ENCODE measurements around the gene GSTO2. TPM values are rescaled to one million over a fixed set of nuclear protein-coding genes. Genes with fewer than 3 reads are reported as not detected.

The GSTO2 gene
- total RNA-seq, 1 donor from 2014 or later, result 1.2 TPM

DNA sequence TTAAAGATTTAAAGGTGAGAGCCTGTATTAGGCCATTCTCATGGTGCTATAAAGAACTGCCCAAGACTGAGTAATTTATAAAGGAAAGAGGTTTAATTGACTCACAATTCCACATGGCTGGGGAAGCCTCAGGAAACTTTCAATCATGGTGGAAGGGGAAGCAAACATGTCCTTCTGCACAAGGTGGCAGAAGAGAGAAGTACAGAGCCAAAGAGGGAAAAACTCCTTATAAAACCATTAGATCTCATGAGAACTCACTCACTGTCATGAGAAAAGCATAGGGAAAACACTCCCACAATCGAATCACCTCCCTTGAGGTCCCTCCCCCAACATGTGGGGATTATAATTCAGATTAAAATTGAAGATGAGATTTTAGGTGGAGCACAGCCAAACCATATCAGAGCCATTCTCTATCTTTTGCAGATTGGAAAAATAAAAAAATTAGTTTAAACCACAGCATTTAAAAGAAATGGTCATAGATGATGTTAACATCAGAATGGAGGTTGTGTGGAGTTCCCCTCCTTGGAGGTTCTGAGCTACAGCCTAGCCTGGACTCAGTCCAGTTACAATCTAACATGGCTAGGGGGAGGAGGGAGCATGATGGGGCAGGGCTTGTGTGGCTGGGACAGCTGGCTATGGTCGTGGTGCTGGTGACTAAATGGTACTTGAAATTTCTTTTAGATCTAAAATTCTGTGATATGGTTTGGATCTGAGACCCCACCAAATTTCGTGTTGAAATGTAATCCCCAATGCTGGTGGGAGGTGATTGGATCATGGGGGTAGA, 33.1 kb downstream of the GSTO2 start:
- no peaks in the 10 kb centered on the region for H3K79me2 ChIP-seq (ENCODE audit: insufficient read depth, low read length)
- TF ChIP-seq CTCF (IDR thresholded peaks at IDR 0.05; ENCODE audit: insufficient read depth, low read depth, low read length), result no peak
- no peak for TF ChIP-seq EZH2 (IDR thresholded peaks at IDR 0.05; ENCODE audit: insufficient read depth, low read length)
- no peak for DNase-seq (ENCODE audit: low read depth)
- no peaks in the 10 kb centered on the region for H4K20me1 ChIP-seq (ENCODE audit: insufficient read depth, low read length)
- Mint-ChIP-seq H3K36me3 (ENCODE audit: low read depth, unreplicated experiment) (peaks cover 2% of the 10 kb centered on the region), H3K27ac (ENCODE audit: unreplicated experiment) (no peak overlapping the region), H3K27me3 (ENCODE audit: low read depth, unreplicated experiment) (no peaks in the 10 kb centered on the region), H3K9me3 (ENCODE audit: unreplicated experiment) (peaks cover 13% of the 10 kb centered on the region), H3K4me3 (ENCODE audit: unreplicated experiment) (no peak overlapping the region), H3K4me1 (ENCODE audit: low read depth, unreplicated experiment) (peaks cover 29% of the 10 kb centered on the region)
- H3K9ac ChIP-seq (ENCODE audit: low read length), result no peak overlapping the region
- H3K9me3 ChIP-seq (ENCODE audit: insufficient read depth, low read depth, low read length), result no peaks in the 10 kb centered on the region
- H3K4me1 ChIP-seq (ENCODE audit: insufficient read depth, low read length), result peaks cover 46% of the 10 kb centered on the region
- H3K36me3 ChIP-seq (ENCODE audit: insufficient read depth, low read length), result no peaks in the 10 kb centered on the region
- H2AFZ ChIP-seq (ENCODE audit: low read depth, low read length), result no peak overlapping the region
- H3K4me2 ChIP-seq (ENCODE audit: low read length), result no peak overlapping the region
- no peak overlapping the region for H3K4me3 ChIP-seq (ENCODE audit: insufficient read depth, low read depth, low read length)
- no peak for FAIRE-seq
- H3K27ac ChIP-seq (ENCODE audit: low read depth, low read length), result peak overlapping the region; percentile 100
- H3K27me3 ChIP-seq (ENCODE audit: insufficient read depth, low read length), result no peaks in the 10 kb centered on the region

- no peak for FAIRE-seq
- Histone ChIP-seq H2AFZ (ENCODE audit: low read depth, low read length) (no peak overlapping the region), H3K36me3 (ENCODE audit: insufficient read depth, low read length) (peaks cover 8% of the 10 kb centered on the region), H3K27ac (ENCODE audit: low read depth, low read length) (no peak overlapping the region), H3K27me3 (ENCODE audit: insufficient read depth, low read length) (no peaks in the 10 kb centered on the region), H3K4me2 (ENCODE audit: low read length) (no peak overlapping the region), H3K79me2 (ENCODE audit: insufficient read depth, low read length) (peaks cover 2% of the 10 kb centered on the region), H3K9me3 (ENCODE audit: insufficient read depth, low read depth, low read length) (no peaks in the 10 kb centered on the region), H3K9ac (ENCODE audit: low read length) (no peak overlapping the region), H3K4me1 (ENCODE audit: insufficient read depth, low read length) (peaks cover 41% of the 10 kb centered on the region), H3K4me3 (ENCODE audit: insufficient read depth, low read depth, low read length) (no peak overlapping the region), H4K20me1 (ENCODE audit: insufficient read depth, low read length) (peaks cover 1% of the 10 kb centered on the region)
- Mint-ChIP-seq H3K36me3 (ENCODE audit: low read depth, unreplicated experiment) (peaks cover 5% of the 10 kb centered on the region), H3K4me3 (ENCODE audit: unreplicated experiment) (no peak overlapping the region), H3K27ac (ENCODE audit: unreplicated experiment) (no peak overlapping the region), H3K9me3 (ENCODE audit: unreplicated experiment) (peaks cover 13% of the 10 kb centered on the region), H3K27me3 (ENCODE audit: low read depth, unreplicated experiment) (no peaks in the 10 kb centered on the region), H3K4me1 (ENCODE audit: low read depth, unreplicated experiment) (peaks cover 30% of the 10 kb centered on the region)
- DNase-seq (ENCODE audit: low read depth), result no peak
- TF ChIP-seq CTCF (IDR thresholded peaks at IDR 0.05; ENCODE audit: insufficient read depth, low read depth, low read length) (no peak), EZH2 (IDR thresholded peaks at IDR 0.05; ENCODE audit: insufficient read depth, low read length) (no peak)
These were observed 34.8 kb downstream of the GSTO2 start for GRCh38 chr10:104303594-104304355.
